OCI-LY1 (cell line): ENCODE results near the gene ENOX2.

Experiments
- CTCF ChIP-seq: fragments of 200-600 bp; sonication (generic), shearing (Covaris generic); IDR thresholded peaks from 2 replicates; pipeline ENCODE4 v1.5.1; 2017; ENCODE audit warnings: mild to moderate bottlenecking, antibody characterized with exemption, low read length, moderate library complexity, mixed read lengths
- EZH2 ChIP-seq: fragments of 200-600 bp; sonication (generic), shearing (Covaris generic); IDR thresholded peaks from 2 replicates; pipeline ENCODE4 v1.8.0; 2017; ENCODE audit warnings: borderline replicate concordance, mixed run types, mild to moderate bottlenecking, antibody characterized with exemption, low read length, moderate library complexity, mixed read lengths

GRCh38 chrX:130716346-130716745 lies 186.7 kb downstream of the ENOX2 start:
- TF ChIP-seq EZH2 (no peak), CTCF (no peak)
